DMS153 treated with DMSO at 0.1 percent for 48 hours (cell line): Measurements from ENCODE around the gene TNNI2.
"Not testable (repeated sequence)": the region's sequence is repeated elsewhere in the genome, so short reads cannot be mapped to it uniquely, and the experiment has no call there.

Experiments
- DNase-seq: peaks from one replicate; lab custom pipeline; 2025; ENCODE audit not compliant: unreplicated experiment; lab: John Stamatoyannopoulos, UW

Gene TNNI2

GRCh38 chr11:1871531-1871930 lies 32.8 kb downstream of the TNNI2 start:
- DNase-seq, result no peak

GRCh38 chr11:1872267-1872985 lies 33.6 kb downstream of the TNNI2 start:
- no peak for DNase-seq

GRCh38 chr11:1873048-1873812 lies 34.4 kb downstream of the TNNI2 start:
- no peak for DNase-seq

- not testable (repeated sequence) for DNase-seq
These were observed 35.0 kb downstream of the TNNI2 start for GRCh38 chr11:1873813-1874150.

GRCh38 chr11:1874441-1875092 lies 35.8 kb downstream of the TNNI2 start:
- not testable (repeated sequence) for DNase-seq

- DNase-seq, result no peak
These were observed 36.5 kb downstream of the TNNI2 start for GRCh38 chr11:1875093-1875850.

GRCh38 chr11:1875851-1876301 lies 37.1 kb downstream of the TNNI2 start:
- not testable (repeated sequence) for DNase-seq

- no peak for DNase-seq
These were observed 37.7 kb downstream of the TNNI2 start for GRCh38 chr11:1876361-1877063.

GRCh38 chr11:1877211-1878136 lies 38.7 kb downstream of the TNNI2 start:
- peak; percentile 46 for DNase-seq

- no peak for DNase-seq
These were observed 39.6 kb downstream of the TNNI2 start for GRCh38 chr11:1878137-1879031.

GRCh38 chr11:1879342-1879940 lies 40.7 kb downstream of the TNNI2 start:
- no peak for DNase-seq

GRCh38 chr11:1879941-1880720 lies 41.4 kb downstream of the TNNI2 start:
- DNase-seq, result no peak

GRCh38 chr11:1880746-1881441 lies 42.1 kb downstream of the TNNI2 start:
- DNase-seq, result no peak

- no peak for DNase-seq
These were observed 42.9 kb downstream of the TNNI2 start for GRCh38 chr11:1881442-1882264.

GRCh38 chr11:1882265-1883238 lies 43.8 kb downstream of the TNNI2 start:
- DNase-seq, result peak; percentile 53
